Stimulated activated CD8-positive, alpha-beta memory T cell treated with anti-CD3 and anti-CD28 coated beads, Interleukin-2, amount 100 ng/mL, for 1 hour (primary cell): Measurements from ENCODE around the gene CACNG6.
"Not testable (repeated sequence)": the region's sequence is repeated elsewhere in the genome, so short reads cannot be mapped to it uniquely, and the experiment has no call there.

Experiments
- DNase-seq, 2 donors: peaks; one replicate each; pipeline ENCODE4 v3.0.0-alpha.2; 2020; ENCODE audit warnings: low read depth in 2 of 2

The CACNG6 gene

DNA sequence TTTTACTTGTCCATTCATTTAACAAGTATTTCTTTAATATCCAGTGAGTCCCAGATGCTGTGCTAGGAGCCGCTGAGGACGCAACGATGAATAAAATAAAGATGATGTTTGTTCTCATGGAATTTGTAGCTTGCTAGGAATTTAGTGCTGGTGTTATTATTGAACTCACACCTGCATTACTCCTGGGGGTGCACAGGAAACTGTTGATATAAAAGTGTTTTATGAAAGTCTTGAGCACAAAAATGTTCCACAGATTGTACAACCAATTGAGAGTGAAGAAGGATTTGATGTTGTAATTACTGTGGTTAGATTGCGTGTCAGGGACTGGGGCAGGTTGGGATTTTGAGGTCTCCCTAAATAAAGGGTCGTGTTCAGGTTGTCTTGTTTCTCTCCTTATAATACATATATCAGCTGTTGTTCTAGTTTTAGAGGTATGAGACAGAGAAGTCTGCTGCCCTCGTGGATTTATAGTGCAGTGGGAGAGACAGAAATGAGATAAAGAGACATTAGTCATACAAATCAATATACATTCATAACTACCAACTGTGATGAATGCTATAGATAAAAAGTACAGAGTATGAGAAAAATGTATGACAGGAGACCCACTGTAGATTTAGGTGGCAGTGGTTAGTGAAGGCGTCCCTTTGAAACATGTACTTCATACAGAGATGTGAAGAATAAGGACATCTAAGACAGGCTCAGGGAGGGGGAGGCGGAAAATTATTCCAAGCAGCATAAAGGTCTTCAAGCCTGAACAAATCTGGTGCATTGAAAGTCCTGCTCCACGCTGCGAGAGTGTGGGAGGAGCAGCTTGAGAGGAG lies 11.3 kb downstream of the CACNG6 start:
- no peak for DNase-seq

DNA sequence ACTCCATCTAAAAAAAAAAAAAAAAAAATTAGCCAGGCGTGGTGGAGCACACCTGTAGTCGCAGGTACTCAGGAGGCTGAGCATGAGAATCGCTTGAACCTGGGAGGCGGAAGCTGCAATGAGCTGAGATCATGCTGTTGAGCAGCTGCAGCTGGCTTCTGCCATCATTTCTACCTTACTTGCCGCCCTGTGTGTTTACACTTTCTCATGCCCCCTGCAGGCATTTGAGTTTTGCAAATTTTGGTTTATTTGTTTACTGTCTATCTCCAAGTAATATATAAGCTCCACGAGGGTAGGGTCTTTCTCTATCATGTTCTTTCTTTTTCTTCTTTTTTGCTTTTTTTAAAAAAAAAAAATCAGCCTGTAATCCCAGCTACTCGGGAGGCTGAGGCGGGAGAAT lies 18.0 kb downstream of the CACNG6 start:
- DNase-seq: no peak

DNA sequence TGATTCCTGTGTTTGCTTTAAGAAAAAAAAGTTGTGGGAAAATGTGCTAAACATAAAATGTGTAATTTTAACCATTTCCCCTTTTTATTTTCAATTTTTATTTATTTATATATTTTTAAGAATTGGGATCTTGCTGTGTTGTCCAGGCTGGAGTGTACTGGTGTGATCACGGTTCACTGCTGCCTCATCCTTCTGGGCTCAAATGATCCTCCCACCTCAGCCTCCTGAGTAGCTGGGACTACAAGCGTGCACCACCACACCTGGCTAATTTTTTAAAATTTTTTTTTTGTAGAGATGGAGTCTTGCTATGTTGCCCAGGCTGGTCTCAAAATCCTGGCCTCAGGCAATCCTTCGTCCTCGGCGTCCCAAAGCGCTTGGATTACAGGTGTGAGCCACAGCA lies 19.0 kb downstream of the CACNG6 start:
- no peak for DNase-seq

DNA sequence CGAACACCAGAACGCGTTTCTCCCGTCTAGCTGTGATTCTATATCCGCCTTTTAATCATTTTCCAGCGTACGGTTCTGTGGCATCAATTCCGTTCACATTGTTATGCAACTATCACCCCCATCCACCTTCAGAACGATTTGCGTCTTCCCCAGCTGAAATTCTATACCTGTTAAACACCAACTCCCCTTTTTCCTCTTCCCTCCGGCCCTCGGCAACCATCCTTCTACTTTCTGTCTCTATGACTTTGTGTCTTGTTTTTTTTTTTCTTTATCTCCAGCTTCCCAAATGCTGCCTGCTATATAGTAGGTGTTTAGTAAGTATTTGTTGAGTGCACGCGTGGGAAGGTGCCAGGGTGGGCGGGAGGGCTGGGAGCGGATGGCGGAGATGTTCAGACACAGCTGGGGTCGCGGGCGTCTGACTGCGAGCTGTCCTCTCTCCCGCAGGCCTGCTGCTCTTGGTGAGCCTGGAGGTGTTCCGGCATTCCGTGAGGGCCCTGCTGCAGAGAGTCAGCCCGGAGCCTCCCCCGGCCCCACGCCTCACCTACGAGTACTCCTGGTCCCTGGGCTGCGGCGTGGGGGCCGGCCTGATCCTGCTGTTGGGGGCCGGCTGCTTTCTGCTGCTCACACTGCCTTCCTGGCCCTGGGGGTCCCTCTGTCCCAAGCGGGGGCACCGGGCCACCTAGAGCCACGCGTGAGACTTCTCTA lies 20.2 kb downstream of the CACNG6 start:
- DNase-seq: no peak

DNA sequence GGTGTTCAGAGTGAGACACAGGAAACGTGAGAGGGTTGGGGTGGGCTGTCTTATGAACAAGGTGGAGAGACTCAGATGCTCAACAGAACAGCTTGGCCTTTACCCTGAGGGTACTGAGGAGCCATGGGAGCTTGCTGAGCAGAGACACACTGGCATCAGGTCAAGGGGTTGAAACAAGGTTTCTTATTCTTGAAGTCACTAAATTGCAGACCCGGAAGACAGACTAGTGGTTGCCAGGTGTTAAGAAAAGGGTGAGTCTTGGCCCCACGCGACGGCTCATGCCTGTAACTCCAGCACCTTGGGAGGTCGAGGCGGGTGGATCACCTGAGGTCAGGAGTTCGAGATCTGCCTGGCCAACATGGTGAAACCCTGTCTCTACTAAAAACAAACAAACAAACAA lies 22.4 kb downstream of the CACNG6 start:
- no peak for DNase-seq

DNA sequence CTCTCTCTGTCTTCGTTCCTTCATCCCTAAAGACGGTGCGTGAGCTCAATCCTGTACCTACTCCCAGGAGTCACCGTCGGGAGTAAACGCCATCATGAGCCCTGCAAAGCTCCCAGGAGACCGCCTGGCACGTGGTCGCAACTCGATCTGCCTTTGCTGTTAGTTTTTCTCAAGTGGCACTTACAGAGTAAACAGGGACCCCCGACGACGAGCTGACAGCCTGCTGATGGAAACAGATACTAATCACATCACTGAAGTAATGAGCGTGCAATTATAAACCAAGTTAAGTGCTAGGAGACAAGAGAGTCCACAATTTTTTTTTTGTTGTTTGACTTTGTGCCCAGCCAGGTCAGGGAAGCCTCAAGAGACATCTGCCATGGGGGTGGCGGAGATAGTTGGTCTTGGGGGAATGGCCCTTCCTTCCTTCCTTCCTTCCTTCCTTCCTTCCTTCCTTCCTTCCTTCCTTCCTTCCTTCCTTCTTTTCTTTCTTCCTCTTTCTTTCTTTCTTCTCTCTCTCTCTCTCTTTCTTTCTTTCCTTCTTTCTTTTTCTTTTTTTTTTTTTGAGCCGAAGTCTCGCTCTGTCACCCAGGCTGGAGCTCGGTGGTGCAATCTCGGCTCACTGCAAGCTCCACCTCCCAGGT lies 23.6 kb downstream of the CACNG6 start:
- no peak for DNase-seq

DNA sequence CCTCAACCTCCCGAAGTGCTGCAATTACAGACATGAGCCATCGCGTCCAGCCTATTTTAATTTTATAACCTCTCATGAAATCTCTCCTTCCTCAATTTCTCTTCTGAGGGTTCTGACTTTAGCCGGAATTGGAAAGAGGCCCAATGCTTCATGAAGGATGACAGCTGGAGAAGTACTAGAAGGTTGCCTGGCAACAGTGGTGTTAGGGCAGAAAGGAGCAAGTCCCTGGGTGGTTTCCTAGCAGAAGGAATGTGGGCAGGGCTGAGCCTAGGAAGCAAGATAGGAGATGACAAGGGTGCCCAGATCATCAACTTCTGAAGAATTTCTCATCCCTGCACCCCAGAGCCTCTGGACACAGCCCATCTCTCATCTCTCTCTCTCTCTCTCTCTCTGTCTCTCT lies 25.8 kb downstream of the CACNG6 start:
- DNase-seq: no peak

DNA sequence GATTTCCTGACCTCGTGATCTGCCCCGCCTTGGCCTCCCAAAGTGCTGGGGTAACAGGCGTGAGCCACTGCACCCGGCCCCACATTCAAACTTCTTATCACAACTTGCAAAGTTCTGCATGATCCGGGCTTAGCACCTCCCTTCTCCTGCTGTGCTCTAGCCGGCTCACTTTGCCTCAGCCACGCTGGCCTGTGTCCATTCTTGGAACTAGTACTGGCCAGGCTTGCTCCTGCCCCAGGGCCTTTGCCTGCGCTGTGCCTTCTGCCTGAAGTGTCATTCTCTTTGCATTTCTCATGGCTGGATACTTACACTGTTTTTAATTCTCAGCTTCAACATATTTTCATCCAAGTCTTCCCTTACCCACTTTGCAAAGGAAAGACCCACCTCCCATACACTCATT lies 29.9 kb downstream of the CACNG6 start:
- no peak for DNase-seq

DNA sequence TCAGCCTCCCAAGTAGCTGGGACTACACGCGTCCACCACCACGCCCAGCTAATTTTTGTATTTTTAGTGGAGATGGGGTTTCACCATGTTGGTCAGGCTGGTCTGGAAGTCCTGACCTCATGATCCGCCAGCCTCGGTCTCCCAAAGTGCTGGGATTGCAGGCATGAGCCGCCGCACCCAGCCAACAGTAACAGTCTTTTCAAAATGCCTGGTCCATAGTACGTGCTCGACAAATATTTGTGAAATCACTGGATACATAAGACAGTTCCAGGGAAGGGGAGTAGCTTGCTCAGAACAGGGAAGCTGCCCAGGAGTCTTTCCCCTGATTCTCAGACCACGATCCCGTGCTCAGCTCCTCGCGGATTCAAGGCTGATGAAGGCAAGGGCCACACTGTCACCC lies 30.5 kb downstream of the CACNG6 start:
- DNase-seq: no peak

DNA sequence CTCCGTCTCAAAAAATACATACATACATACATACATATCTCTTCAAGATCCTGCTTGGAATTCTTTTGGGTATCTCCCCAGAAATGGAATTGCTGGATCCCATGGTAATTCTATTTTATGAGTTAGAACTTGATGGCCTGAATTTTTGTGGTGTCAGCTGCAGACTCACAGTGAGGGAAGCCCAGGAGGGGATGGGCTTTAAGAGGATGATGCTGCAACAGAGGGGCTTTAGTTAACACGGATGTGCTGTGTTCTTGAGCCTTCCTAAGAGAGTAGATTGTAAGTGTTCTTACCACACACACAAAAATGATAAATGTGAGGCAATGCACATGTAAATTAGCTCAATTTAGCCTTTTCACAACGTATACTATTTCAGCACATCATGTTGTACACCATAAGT lies 31.8 kb downstream of the CACNG6 start:
- DNase-seq: no peak

DNA sequence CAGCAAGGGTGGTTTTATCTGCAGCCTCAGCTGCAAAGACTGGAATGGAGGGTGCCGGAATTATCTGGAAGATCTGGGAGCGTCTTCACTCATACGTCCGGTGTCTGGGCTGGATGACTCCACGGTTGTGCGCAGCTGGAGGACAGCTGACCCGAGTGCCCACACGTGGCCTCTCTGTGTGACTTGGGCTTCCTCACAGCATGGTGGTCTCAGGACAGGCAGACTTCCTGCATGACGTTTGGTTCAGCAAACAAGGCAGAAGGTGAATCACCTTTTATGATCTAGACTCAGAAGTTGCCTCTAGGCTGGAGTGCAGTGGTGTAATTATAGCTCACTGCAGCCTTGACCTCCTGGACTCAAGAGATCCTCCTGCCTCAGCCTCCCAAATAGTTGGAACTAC lies 33.2 kb downstream of the CACNG6 start:
- no peak for DNase-seq

DNA sequence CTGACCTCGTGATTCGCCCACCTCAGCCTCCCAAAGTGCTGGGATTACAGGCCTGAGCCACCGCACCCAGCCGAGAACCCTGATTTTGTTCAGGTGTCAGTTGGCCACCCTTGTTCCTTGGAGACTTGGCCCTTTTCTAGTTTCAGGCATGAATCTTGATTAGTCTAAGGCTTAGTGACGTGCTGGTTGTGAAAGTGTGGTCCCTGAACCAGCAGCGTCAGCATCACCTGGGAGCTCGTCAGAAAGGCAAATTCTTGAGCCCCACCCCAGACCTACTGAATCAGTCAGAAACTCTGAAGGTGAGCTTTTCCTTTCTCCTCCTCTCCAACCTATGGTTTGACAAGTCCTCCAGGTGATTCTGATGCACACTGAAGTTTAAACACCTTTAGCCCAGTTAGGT lies 35.2 kb downstream of the CACNG6 start:
- DNase-seq: no peak

DNA sequence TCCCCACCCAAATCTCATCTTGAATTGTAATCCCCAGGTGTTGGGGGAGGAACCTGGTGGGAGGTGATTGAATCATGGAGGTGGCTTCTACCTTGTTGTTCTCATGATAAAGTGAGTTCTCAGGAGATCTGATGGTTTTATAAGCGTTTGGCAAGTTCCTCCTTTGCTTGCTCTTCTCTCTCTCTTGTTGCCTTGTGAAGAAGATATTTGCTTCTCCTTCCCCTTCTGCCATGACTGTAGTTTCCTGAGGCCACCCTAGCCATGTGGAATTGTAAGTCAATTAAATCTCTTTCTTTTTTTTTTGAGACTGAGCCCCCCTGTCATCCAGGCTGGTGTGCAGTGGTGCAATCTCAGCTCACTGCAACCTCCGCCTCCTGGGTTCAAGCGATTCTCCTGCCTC lies 37.9 kb downstream of the CACNG6 start:
- DNase-seq: no peak

DNA sequence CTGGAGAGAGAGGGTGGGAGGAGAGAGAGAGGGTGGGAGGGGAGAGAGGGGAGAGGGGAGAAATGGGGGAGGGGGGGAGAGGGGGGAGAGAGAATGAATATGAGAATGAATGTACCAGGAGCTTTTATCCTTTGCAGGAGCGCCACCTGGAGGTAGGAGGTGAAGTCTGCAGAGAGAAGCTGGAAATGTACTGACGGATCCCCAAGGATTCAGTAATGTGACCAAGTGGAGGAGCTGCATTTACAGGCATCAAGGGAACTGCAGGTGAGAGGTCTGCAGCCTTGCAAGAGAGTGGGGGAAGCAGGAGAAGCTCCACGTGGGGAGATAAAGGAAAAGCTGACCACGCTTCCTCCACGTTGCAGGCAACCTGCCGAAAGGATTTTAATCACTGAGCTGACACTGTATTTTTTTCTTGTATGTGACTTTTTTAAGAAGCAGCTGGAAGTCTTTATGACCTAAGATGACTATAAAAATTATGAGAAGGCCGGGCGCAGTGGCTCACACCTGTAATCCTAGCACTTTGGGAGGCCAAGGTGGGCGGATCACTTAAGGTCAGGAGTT lies 38.6 kb downstream of the CACNG6 start:
- peak in 1 of 2 donors; percentile 31 for DNase-seq

DNA sequence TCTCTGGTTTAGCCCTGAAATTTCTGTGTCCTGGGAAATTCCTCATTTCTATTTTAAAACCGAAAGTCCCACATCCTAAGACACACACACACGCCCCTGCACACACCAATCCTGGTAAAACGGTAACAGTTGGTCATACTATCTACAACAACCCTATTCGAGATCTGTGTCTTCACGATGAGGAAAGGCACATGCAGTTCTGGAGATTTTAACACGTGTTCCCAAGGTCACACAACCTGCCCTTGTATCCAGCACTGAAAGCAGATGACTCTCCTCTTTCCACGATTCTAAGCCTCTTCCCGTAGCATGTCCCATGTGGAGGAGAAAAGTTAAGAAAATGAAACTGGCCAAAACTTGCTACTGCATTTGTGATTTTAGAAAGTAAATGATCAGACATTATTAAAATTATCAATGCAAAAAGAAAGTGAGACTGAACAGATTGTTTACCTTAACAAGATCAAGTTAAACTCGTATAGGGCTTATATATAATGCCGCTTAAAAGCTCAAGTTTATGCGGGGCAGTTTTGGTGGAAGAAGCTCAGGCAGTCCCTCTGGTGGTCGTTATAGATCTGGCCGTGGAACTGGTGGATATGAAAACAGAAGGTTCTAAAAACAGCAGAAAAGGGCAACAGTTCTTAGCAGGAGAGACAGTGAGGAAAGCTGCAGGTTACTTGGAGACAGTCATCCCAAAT lies 39.6 kb downstream of the CACNG6 start:
- DNase-seq: no peak

DNA sequence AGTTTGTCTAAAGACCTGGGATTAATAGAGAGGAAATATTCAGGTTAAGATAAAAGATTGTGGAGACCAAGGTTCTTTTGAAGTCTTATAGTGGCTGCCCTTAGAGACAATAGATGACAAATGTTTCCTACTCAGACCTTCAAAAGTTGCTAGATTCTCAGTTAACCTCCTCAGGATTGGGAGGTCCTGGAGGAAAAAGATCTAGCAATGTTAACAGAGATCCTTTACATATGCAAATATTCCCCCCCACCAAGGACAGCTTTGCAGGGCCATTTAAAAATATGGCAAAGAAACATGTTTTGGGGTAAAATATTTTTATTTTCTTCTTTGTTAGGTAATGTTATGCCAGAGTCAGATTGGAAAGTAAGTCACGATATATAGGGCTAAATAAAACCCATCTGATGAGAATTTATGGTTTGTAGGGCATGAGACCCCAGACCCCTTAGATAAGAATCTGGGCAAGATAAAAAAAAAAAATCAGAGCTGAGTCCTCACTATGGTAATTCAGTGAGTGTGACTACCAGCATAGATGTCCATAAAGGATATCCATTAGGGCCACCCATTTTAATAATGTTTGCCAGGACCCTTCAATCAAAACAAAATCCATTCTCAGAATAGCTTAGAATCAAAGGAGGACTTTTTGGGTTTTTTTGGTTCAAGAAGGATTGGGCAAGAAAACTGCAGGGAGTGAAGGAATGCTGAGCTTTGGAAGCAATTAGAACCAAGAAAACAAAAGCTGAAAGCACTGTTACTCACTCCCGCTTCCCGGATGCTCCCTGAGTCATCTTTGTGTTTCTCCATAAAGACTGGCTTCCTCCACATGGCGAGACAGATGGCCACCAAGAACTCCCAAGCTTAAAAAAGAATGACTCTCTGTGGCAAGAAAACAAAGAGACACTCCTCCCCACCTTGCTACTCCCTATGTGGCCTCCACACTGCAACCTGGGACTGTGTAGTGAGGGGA lies 44.1 kb downstream of the CACNG6 start:
- DNase-seq: no peak

DNA sequence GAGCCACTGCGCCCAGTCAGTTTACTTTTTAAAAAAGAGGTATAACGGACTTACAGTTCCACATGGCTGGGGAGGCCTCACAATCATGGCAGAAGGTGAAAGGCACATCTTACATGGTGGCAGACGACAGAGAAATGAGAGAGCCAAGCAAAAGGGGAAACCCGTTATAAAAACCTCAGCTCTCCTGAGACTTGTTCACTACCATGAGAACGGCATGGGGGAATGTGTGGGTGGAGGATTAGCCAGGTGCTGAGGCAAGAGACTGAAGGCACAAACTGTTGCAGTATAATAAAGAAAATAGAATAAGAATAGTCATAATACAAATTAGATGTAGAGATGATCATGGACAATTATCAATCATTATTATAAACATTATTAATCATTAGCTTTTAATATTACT lies 45.1 kb downstream of the CACNG6 start:
- not testable (repeated sequence) for DNase-seq

DNA sequence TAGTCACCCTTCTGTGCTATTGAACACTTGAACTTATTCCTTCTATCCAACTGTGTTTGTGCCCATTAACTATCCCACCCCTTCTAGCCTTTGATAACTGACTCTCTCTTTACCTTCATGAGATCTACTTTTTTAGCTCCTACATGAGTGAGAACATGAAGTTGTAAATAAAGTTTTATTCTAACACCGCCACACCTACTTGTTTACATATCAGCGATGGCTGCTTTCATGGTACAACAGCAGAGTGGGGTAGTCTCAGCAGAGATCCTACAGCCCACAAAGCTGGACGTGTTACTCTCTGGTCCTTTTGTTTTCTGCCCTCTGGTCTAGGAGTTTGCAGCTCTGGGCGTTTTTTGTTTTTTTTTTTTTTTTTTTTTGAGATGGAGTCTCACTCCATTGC lies 48.6 kb downstream of the CACNG6 start:
- DNase-seq: no peak

DNA sequence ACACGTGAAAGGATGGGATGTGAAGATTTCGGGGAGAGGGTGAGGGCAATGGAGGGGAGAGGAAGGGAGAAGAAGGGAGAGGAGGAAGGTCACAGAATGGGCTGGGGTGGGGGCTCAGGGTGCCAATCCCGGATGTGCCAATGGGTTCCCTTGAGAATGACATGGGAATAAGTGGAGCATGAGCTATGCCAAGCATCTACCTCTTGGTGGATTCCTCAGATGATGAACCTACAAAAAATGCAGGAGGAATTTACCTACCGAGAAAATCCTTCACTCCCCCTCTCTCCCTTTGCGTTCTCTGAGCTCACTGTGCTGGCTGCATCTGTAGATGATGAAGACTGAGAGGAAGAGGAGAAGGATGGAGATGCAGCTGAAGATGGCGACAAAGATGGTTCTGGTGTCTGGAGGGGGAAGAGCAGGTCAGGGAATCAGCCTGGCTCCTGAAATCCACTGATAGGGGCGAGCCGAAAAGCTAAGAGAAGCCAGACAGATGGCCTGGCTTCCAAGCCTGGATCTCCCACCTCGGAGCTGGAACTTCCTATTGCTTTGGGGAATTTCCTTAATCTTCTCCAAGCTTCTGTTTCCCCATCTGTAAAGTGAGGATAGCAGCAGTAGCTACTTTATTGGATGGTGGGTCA lies 50.7 kb downstream of the CACNG6 start:
- no peak for DNase-seq

DNA sequence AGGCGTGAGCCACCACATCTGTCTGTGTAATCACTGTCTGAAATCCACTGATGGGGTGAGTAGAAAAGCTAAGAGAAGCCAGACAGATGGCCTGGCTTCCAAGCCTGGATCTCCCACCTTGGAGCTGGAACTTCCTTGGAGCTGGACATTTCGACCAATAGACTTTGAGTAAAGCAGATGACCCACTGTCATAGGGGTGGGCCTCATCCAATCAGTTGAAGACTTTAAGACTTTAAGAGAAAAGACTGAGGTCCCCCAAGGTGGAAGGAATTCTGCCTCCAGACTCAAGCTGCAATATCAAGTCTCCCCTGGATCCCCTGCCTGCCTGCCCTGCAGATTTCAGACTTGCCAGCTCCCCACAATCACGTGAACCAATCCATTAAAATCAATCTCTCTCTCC lies 51.6 kb downstream of the CACNG6 start:
- DNase-seq: no peak
